Trophoblast cell (in vitro differentiated cells and primary cell): ENCODE data around the gene EFCAB11.
A peak's percentile ranks its signal among the peaks of the same experiment; 100 is the strongest.

ENCODE experiments used
- DNase-seq, 2 donors: peaks; one replicate each; pipeline ENCODE4 v3.0.0-alpha.2; 2016
- H2AFZ ChIP-seq: 2 replicates; pipeline ENCODE4 v1.6.1; 2013; ENCODE audit warnings: low read length, moderate library complexity, mild to moderate bottlenecking; ENCODE audit not compliant: insufficient read depth, poor library complexity
- H2AK5ac ChIP-seq: 2 replicates; pipeline ENCODE4 v1.6.1; 2013; ENCODE audit warnings: mild to moderate bottlenecking, low read length
- H2BK120ac ChIP-seq: 2 replicates; pipeline ENCODE4 v1.6.1; 2013; ENCODE audit warnings: low read length, mild to moderate bottlenecking, moderate library complexity; ENCODE audit not compliant: insufficient read depth, poor library complexity
- H2BK12ac ChIP-seq: 2 replicates; pipeline ENCODE4 v1.6.1; 2013; ENCODE audit warnings: mild to moderate bottlenecking, low read length, moderate library complexity
- H2BK5ac ChIP-seq: 2 replicates; pipeline ENCODE4 v1.6.1; 2013; ENCODE audit warnings: low read length, low read depth, moderate library complexity, mild to moderate bottlenecking; ENCODE audit not compliant: poor library complexity
- H3K14ac ChIP-seq: 2 replicates; pipeline ENCODE4 v1.6.1; 2013; ENCODE audit warnings: mild to moderate bottlenecking, low read length
- H3K18ac ChIP-seq: 2 replicates; pipeline ENCODE4 v1.6.1; 2013; ENCODE audit warnings: mild to moderate bottlenecking, low read length
- H3K23ac ChIP-seq: 2 replicates; pipeline ENCODE4 v1.6.1; 2013; ENCODE audit warnings: low read length
- H3K27ac ChIP-seq: 2 replicates; pipeline ENCODE4 v1.5.1; 2013; ENCODE audit warnings: low read depth, mild to moderate bottlenecking, inconsistent platforms, low read length, moderate library complexity
- H3K27me3 ChIP-seq: 2 replicates; pipeline ENCODE4 v1.6.1; 2013; ENCODE audit warnings: inconsistent platforms, mild to moderate bottlenecking, low read length, moderate library complexity; ENCODE audit not compliant: insufficient read depth
- H3K36me3 ChIP-seq, 2 experiments: 1 replicate in 1 of 2; 2 replicates in 1 of 2; pipeline ENCODE4 v1.6.1; 2013; ENCODE audit warnings: low read length in 2 of 2, mild to moderate bottlenecking in 2 of 2, moderate library complexity in 1 of 2; ENCODE audit not compliant: insufficient read depth in 2 of 2, control insufficient read depth in 1 of 2
- H3K4ac ChIP-seq: 2 replicates; pipeline ENCODE4 v1.6.1; 2013; ENCODE audit warnings: low read depth, mild to moderate bottlenecking, low read length, moderate library complexity
- H3K4me1 ChIP-seq, 2 experiments: 1 replicate in 1 of 2; 2 replicates in 1 of 2; pipeline ENCODE4 v1.6.1; 2013; ENCODE audit warnings: low read length in 2 of 2, mild to moderate bottlenecking in 2 of 2, moderate library complexity in 1 of 2; ENCODE audit not compliant: insufficient read depth in 2 of 2, control insufficient read depth in 1 of 2
- H3K4me2 ChIP-seq: 2 replicates; pipeline ENCODE4 v1.6.1; 2013; ENCODE audit warnings: inconsistent platforms, mild to moderate bottlenecking, low read length, moderate library complexity
- H3K4me3 ChIP-seq: 2 replicates; pipeline ENCODE4 v1.5.1; 2013; ENCODE audit warnings: mild to moderate bottlenecking, low read depth, low read length, inconsistent platforms
- H3K79me1 ChIP-seq: one replicate; pipeline ENCODE4 v1.6.1; 2013; ENCODE audit warnings: low read length
- H3K79me2 ChIP-seq: 2 replicates; pipeline ENCODE4 v1.6.1; 2013; ENCODE audit warnings: low read length, mild to moderate bottlenecking; ENCODE audit not compliant: control insufficient read depth, insufficient read depth, poor library complexity
- H3K9ac ChIP-seq: 2 replicates; pipeline ENCODE4 v1.6.1; 2013; ENCODE audit warnings: mild to moderate bottlenecking, low read length
- H3K9me3 ChIP-seq: 2 replicates; pipeline ENCODE4 v1.6.1; 2013; ENCODE audit warnings: low read depth, mild to moderate bottlenecking, control low read depth, inconsistent platforms, low read length; ENCODE audit not compliant: insufficient read depth
- H4K12ac ChIP-seq: 2 replicates; pipeline ENCODE4 v1.6.1; 2013; ENCODE audit warnings: low read depth, mild to moderate bottlenecking, low read length, moderate library complexity
- H4K8ac ChIP-seq: 2 replicates; pipeline ENCODE4 v1.6.1; 2013; ENCODE audit warnings: low read depth, mild to moderate bottlenecking, low read length, moderate library complexity
- H4K91ac ChIP-seq: one replicate; pipeline ENCODE4 v1.6.1; 2013; ENCODE audit warnings: low read depth, mild to moderate bottlenecking, low read length, moderate library complexity
- WGBS: extraction: QIAGEN DNeasy Blood & Tissue Kit; methylation state at CpG from one replicate; pipeline ENCODE4 v1.1.7; 2013; ENCODE audit warnings: missing lambda C conversion rate; ENCODE audit not compliant: insufficient read length, insufficient coverage; ENCODE audit errors: extremely low coverage; 5-methylcytosine and 5-hydroxymethylcytosine counted together

Gene EFCAB11

GRCh38 chr14:89862856-89863255 is 91.7 kb downstream of the EFCAB11 start:
- no peaks in the 10 kb centered on the region for H3K79me2 ChIP-seq
- H3K27ac ChIP-seq = no peak overlapping the region
- no peak overlapping the region for H2BK5ac ChIP-seq
- no peaks in the 10 kb centered on the region for H3K4me1 ChIP-seq
- no peaks in the 10 kb centered on the region for H3K79me1 ChIP-seq
- no peak overlapping the region for H2BK12ac ChIP-seq
- no peak for DNase-seq
- no peak overlapping the region for H4K91ac ChIP-seq
- no peaks in the 10 kb centered on the region for H3K9me3 ChIP-seq
- H3K14ac ChIP-seq = no peak overlapping the region
- H2BK120ac ChIP-seq = no peak overlapping the region
- H3K27me3 ChIP-seq = no peaks in the 10 kb centered on the region
- no peak overlapping the region for H3K9ac ChIP-seq
- no peak overlapping the region for H3K23ac ChIP-seq
- H2AFZ ChIP-seq = no peak overlapping the region
- no peak overlapping the region for H2AK5ac ChIP-seq
- no peak overlapping the region for H3K18ac ChIP-seq
- no peaks in the 10 kb centered on the region for H3K36me3 ChIP-seq
- H3K4me2 ChIP-seq = no peak overlapping the region
- no peak overlapping the region for H3K4ac ChIP-seq
- H4K8ac ChIP-seq = no peak overlapping the region
- H3K4me3 ChIP-seq = no peak overlapping the region
- H4K12ac ChIP-seq = no peak overlapping the region

GRCh38 chr14:89861630-89862029 is 92.9 kb downstream of the EFCAB11 start:
- Histone ChIP-seq H3K79me1 (no peaks in the 10 kb centered on the region), H3K27ac (no peak overlapping the region), H3K36me3 (no peaks in the 10 kb centered on the region), H3K9ac (no peak overlapping the region), H4K91ac (no peak overlapping the region), H2BK120ac (no peak overlapping the region), H3K27me3 (no peaks in the 10 kb centered on the region), H3K4me2 (no peak overlapping the region), H4K12ac (no peak overlapping the region), H3K4me1 (no peaks in the 10 kb centered on the region), H2AFZ (no peak overlapping the region), H4K8ac (no peak overlapping the region), H3K79me2 (no peaks in the 10 kb centered on the region), H2AK5ac (no peak overlapping the region), H3K14ac (no peak overlapping the region), H3K18ac (no peak overlapping the region), H2BK12ac (no peak overlapping the region), H3K9me3 (no peaks in the 10 kb centered on the region), H2BK5ac (no peak overlapping the region), H3K23ac (no peak overlapping the region), H3K4ac (no peak overlapping the region), H3K4me3 (no peak overlapping the region)
- no peak for DNase-seq

DNA sequence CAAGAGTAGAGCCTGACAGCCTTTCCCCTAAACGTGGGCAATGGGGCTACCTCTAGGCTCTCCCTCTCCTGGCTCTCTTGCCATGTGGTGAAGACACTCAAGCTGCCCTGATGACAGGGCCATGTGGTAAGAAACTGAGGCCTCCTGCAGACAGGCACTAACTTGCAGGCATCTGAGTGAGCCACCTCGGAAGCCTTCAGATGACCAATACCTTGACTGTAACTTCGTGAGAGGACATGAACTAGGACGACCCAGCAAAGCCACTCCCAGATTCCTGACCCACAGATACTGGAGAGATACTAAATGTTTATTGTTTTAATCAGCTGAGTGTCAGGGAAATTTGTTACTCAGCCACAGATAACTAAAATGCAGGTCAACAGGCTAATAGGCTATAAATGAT is 96.4 kb downstream of the EFCAB11 start:
- H3K27ac ChIP-seq = no peak overlapping the region
- DNase-seq = peak; percentile 87 to 89
- no CpG with 5 or more reads among the region's 4 CpGs for WGBS

DNA sequence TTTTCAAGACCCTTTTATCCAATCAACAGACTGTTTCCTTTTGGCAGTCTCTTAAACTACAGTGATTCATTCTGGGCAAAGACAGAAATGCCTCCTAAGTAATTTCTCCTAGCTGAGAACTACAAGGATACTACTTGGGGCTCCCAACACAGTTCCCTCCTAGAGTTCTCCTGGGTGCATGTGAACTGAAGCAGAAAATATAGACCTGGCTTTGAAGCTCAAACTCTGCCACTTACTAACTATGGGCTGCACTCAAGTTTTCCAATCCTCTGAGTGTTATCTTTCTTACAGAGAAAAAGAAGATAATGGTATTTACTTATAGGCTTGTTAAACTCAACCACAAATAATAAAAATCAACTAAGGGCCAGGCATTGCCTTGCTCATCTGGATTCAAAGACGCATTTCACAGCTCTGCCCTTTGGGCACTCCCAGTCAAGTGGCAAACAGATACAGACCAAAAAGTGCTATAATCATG is 97.6 kb downstream of the EFCAB11 start:
- Histone ChIP-seq H3K18ac (no peak overlapping the region), H3K4me1 (no peaks in the 10 kb centered on the region), H4K8ac (no peak overlapping the region), H3K27ac (no peak overlapping the region), H2BK5ac (no peak overlapping the region), H3K9me3 (no peaks in the 10 kb centered on the region), H3K79me2 (no peaks in the 10 kb centered on the region), H2BK12ac (no peak overlapping the region), H3K14ac (no peak overlapping the region), H3K79me1 (no peaks in the 10 kb centered on the region), H3K27me3 (no peaks in the 10 kb centered on the region), H3K4ac (no peak overlapping the region), H3K23ac (no peak overlapping the region), H3K9ac (no peak overlapping the region), H3K36me3 (no peaks in the 10 kb centered on the region), H4K12ac (no peak overlapping the region), H2BK120ac (no peak overlapping the region), H3K4me3 (no peak overlapping the region), H2AFZ (no peak overlapping the region), H3K4me2 (no peak overlapping the region), H4K91ac (no peak overlapping the region), H2AK5ac (no peak overlapping the region)
- no CpG with 5 or more reads among the region's 1 CpG for WGBS
- DNase-seq = no peak

More for the DNA sequence above, 96.4 kb downstream of the EFCAB11 start:
- Histone ChIP-seq H2AFZ (no peak overlapping the region), H2BK5ac (no peak overlapping the region), H3K4me1 (no peaks in the 10 kb centered on the region), H3K79me1 (no peaks in the 10 kb centered on the region), H3K36me3 (no peaks in the 10 kb centered on the region), H3K4me3 (no peak overlapping the region), H3K27me3 (no peaks in the 10 kb centered on the region), H3K79me2 (no peaks in the 10 kb centered on the region), H4K91ac (no peak overlapping the region), H2BK12ac (no peak overlapping the region), H2BK120ac (no peak overlapping the region), H3K4me2 (no peak overlapping the region), H4K12ac (no peak overlapping the region), H3K9me3 (no peaks in the 10 kb centered on the region), H3K14ac (no peak overlapping the region), H2AK5ac (no peak overlapping the region), H3K9ac (no peak overlapping the region), H4K8ac (no peak overlapping the region), H3K18ac (no peak overlapping the region), H3K4ac (no peak overlapping the region), H3K23ac (no peak overlapping the region)
